K562 (cell line): ENCODE results near the gene SENP8. TPM values are rescaled to one million over a fixed set of nuclear protein-coding genes. Genes with fewer than 3 reads are reported as not detected.

ENCODE experiments used
- ATAC-seq: fragments of 200-7000 bp; cut with Tn5 transposase; 3 replicates; pipeline ENCODE4 v1.9.1; 2020; ENCODE audit warnings: moderate library complexity
- BruUV-seq: library from RNA; stranded (reverse); fragments of 400-500 nt; replicated peaks from 2 replicates; lab custom pipeline; 2021; lab: Mats Ljungman, UMichigan
- CTCF ChIA-PET: fragments of 300-600 bp; formaldehyde crosslinking; extraction: SDS; loops from one replicate; lab custom pipeline; 2021; ENCODE audit warnings: low intra/inter-chr PET ratio; lab: Yijun Ruan, JAX
- POLR2A ChIA-PET: fragments of 300-600, 350-650 bp; sonication (Branson Sonifier 250); formaldehyde crosslinking; extraction: SDS; loops from one replicate; lab custom pipeline; 2021; ENCODE audit warnings: antibody characterized with exemption, inconsistent platforms; lab: Yijun Ruan, JAX
- DNase-seq, 4 experiments: peaks; one replicate each; pipeline versions ENCODE4 v3.0.0 to v3.0.0-alpha.2; 2011 to 2018; ENCODE audit warnings: low spot score in 3 of 4, mixed read lengths in 3 of 4; ENCODE audit errors: extremely low read depth in 1 of 4
- FAIRE-seq: peaks from 2 replicates; lab custom pipeline; 2011; peaks lifted over from hg19 to GRCh38; lab: Jason Lieb, UNC
- H2AFZ ChIP-seq: 2 replicates; pipeline ENCODE4 v1.6.0; 2011; ENCODE audit warnings: low read depth, low read length, control low read depth, inconsistent platforms
- H3K27ac ChIP-seq: fragments of 200-600 bp; 3 replicates; pipeline ENCODE4 v1.8.0; 2011; ENCODE audit warnings: low read depth, mild to moderate bottlenecking, control low read depth, inconsistent platforms, low read length, moderate library complexity, mixed read lengths; ENCODE audit errors: extremely low read depth
- H3K27me3 ChIP-seq, 2 experiments: fragments of 300-600 bp in 1 of 2; 2 replicates in 1 of 2; 3 replicates in 1 of 2; pipeline versions ENCODE4 v1.6.0 to v1.8.0; 2011; ENCODE audit warnings: inconsistent platforms in 2 of 2, low read length in 2 of 2, mild to moderate bottlenecking in 1 of 2, mixed read lengths in 1 of 2, moderate library complexity in 1 of 2; ENCODE audit not compliant: control insufficient read depth in 2 of 2, insufficient read depth in 2 of 2
- H3K36me3 ChIP-seq: fragments of 300-600 bp; 3 replicates; pipeline ENCODE4 v1.8.0; 2011; ENCODE audit warnings: mild to moderate bottlenecking, low read length, inconsistent platforms; ENCODE audit not compliant: control insufficient read depth, insufficient read depth
- H3K4me1 ChIP-seq, 2 experiments: fragments of 200-600 bp in 1 of 2; replicated peaks in 1 of 2; 2 replicates in 1 of 2; 3 replicates in 1 of 2; pipeline versions ENCODE4 v1.5.1 to v1.8.0; 2011; ENCODE audit warnings: inconsistent platforms in 2 of 2, low read length in 2 of 2, mild to moderate bottlenecking in 1 of 2, mixed read lengths in 1 of 2, moderate library complexity in 1 of 2; ENCODE audit not compliant: control insufficient read depth in 2 of 2, insufficient read depth in 2 of 2
- H3K4me2 ChIP-seq: 2 replicates; pipeline ENCODE4 v1.6.1; 2011; ENCODE audit warnings: low read length, control low read depth, inconsistent platforms, mixed read lengths; ENCODE audit not compliant: insufficient read depth
- H3K4me3 ChIP-seq: fragments of 200-600 bp; sonication (generic), shearing (Covaris generic); 2 replicates; pipeline ENCODE4 v1.5.1; 2016; ENCODE audit warnings: control low read depth, inconsistent platforms
- H3K79me2 ChIP-seq: fragments of 200-600 bp; 3 replicates; pipeline ENCODE4 v1.8.0; 2011; ENCODE audit warnings: low read length, inconsistent platforms; ENCODE audit not compliant: control insufficient read depth, insufficient read depth
- H3K9ac ChIP-seq, 2 experiments: 2 replicates each; pipeline versions ENCODE4 v1.6.0 to v1.6.1; 2011; ENCODE audit warnings: low read depth in 2 of 2, low read length in 2 of 2, control low read depth in 1 of 2, inconsistent platforms in 1 of 2, mild to moderate bottlenecking in 1 of 2, mixed read lengths in 1 of 2; ENCODE audit not compliant: insufficient read depth in 1 of 2
- H3K9me1 ChIP-seq: one replicate; pipeline ENCODE4 v1.6.0; 2011; ENCODE audit warnings: inconsistent platforms, mild to moderate bottlenecking, low read length, moderate library complexity; ENCODE audit not compliant: control insufficient read depth, insufficient read depth
- H3K9me3 ChIP-seq: replicated peaks from 2 replicates; pipeline ENCODE4 v1.5.1; 2011; ENCODE audit warnings: low read depth, low read length, inconsistent platforms; ENCODE audit not compliant: control insufficient read depth, insufficient read depth
- H4K20me1 ChIP-seq: replicated peaks from 2 replicates; pipeline ENCODE4 v1.6.1; 2011; ENCODE audit warnings: low read length, inconsistent platforms, mixed read lengths; ENCODE audit not compliant: control insufficient read depth, insufficient read depth
- ATF6 ChIP-seq: sonication (generic); formaldehyde crosslinking; IDR thresholded peaks from 2 replicates; pipeline ENCODE4 v1.4.0; 2020; ENCODE audit warnings: mild to moderate bottlenecking, missing genetic modification reagents
- CAMTA2 ChIP-seq: fragments of 250-450 bp; sonication (Bioruptor Pico); conservative IDR thresholded peaks from 2 replicates; pipeline ENCODE4 v1.5.1; 2022
- CCNT2 ChIP-seq: IDR thresholded peaks from 2 replicates; pipeline ENCODE4 v1.6.1; 2011; ENCODE audit warnings: borderline replicate concordance, low read depth, mild to moderate bottlenecking, moderate library complexity, mixed read lengths, low read length; ENCODE audit not compliant: insufficient read length; ENCODE audit errors: extremely low read depth
- ELF4 ChIP-seq: fragments of 450-650 bp; formaldehyde crosslinking; IDR thresholded peaks from 2 replicates; pipeline ENCODE4 v1.4.0; 2022; ENCODE audit warnings: missing genetic modification characterization
- GABPB1 ChIP-seq: sonication (generic); formaldehyde crosslinking; IDR thresholded peaks from 2 replicates; pipeline ENCODE4 v1.8.0; 2022; ENCODE audit warnings: mild to moderate bottlenecking, missing genetic modification reagents
- GABPB2 ChIP-seq: fragments of 250-450 bp; sonication (Bioruptor Pico); conservative IDR thresholded peaks from 2 replicates; pipeline ENCODE4 v1.5.1; 2021; ENCODE audit warnings: mild to moderate bottlenecking
- GMEB1 ChIP-seq: fragments of 250-450 bp; sonication (Bioruptor Pico); IDR thresholded peaks from 2 replicates; pipeline ENCODE4 v1.4.0; 2020; ENCODE audit warnings: mild to moderate bottlenecking
- MAFG ChIP-seq: fragments of 450-650 bp; conservative IDR thresholded peaks from 2 replicates; pipeline ENCODE4 v1.6.1; 2016; ENCODE audit warnings: missing genetic modification characterization, missing compliant biosample characterization
- MITF ChIP-seq: IDR thresholded peaks from 2 replicates; pipeline ENCODE4 v1.6.1; 2014; ENCODE audit warnings: antibody characterized with exemption
- MXI1 ChIP-seq: IDR thresholded peaks from 2 replicates; pipeline ENCODE4 v1.6.1; 2011; ENCODE audit warnings: low read depth, mild to moderate bottlenecking, improper control_type of control experiment, low read length
- NCOA4 ChIP-seq: fragments of 450-650 bp; IDR thresholded peaks from 2 replicates; pipeline ENCODE4 v1.6.1; 2018; ENCODE audit warnings: mild to moderate bottlenecking; ENCODE audit not compliant: partially characterized antibody
- PRPF4 ChIP-seq: fragments of 200-400 bp; formaldehyde crosslinking; IDR thresholded peaks from one replicate; pipeline ENCODE4 v1.6.1; 2017; ENCODE audit warnings: low read length, low read depth, mild to moderate bottlenecking; ENCODE audit not compliant: insufficient read depth, poor library complexity, severe bottlenecking
- RAD51 ChIP-seq: fragments of 450-650 bp; IDR thresholded peaks from 2 replicates; pipeline ENCODE4 v1.7.1; 2016; ENCODE audit warnings: low read depth, mild to moderate bottlenecking, borderline replicate concordance
- SMARCB1 ChIP-seq: IDR thresholded peaks from 2 replicates; pipeline ENCODE4 v1.6.1; 2011; ENCODE audit warnings: improper control_type of control experiment, low read depth; ENCODE audit not compliant: insufficient read length
- ZFP1 ChIP-seq: fragments of 450-650 bp; formaldehyde crosslinking; IDR thresholded peaks from 2 replicates; pipeline ENCODE4 v1.4.0; 2020; ENCODE audit warnings: mild to moderate bottlenecking, mixed read lengths
- ZNF197 ChIP-seq: fragments of 200-800 bp; sonication (Bioruptor generic); IDR thresholded peaks from 2 replicates; pipeline ENCODE4 v1.6.1; 2016; ENCODE audit warnings: low read depth, missing genetic modification characterization, missing compliant biosample characterization
- ZNF282 ChIP-seq: sonication (generic); formaldehyde crosslinking; IDR thresholded peaks from 2 replicates; pipeline ENCODE4 v1.8.1; 2023; ENCODE audit warnings: missing genetic modification reagents
- ZNF785 ChIP-seq: fragments of 250-450 bp; sonication (Bioruptor Pico); IDR thresholded peaks from 2 replicates; pipeline ENCODE4 v1.4.0; 2020; ENCODE audit warnings: mild to moderate bottlenecking
- WGBS: fragments of 100-300 bp; shearing (Covaris generic); methylation state at CpG from one replicate; pipeline ENCODE4 v1.1.6; 2016; ENCODE audit warnings: low coverage, mixed read lengths; ENCODE audit not compliant: insufficient coverage; ENCODE audit errors: missing lambda C conversion rate; 5-methylcytosine and 5-hydroxymethylcytosine counted together
- in situ Hi-C: fragments of 300-500 bp; cut with MboI; formaldehyde crosslinking; loops from 4 replicates; pipeline ENCODE4 v1.15.0; 2018; ENCODE audit warnings: inconsistent platforms, mixed read lengths
- intact Hi-C: fragments of 100-400 bp; cut with micrococcal nuclease; formaldehyde crosslinking; loops from 2 replicates; pipeline ENCODE4 v1.14.2; 2022
- polyA plus RNA-seq, 8 experiments: library from polyadenylated mRNA; depleted of rRNA in 4 of 8; stranded (reverse) in 5 of 8; unstranded in 3 of 8; fragments of >200 nt; fragmentation: Nextera tagmentation in 2 of 8; fragmentation: Illumina TruSeq in 1 of 8; extraction: Ambion mirVana in 2 of 8; extraction: Trizol in 1 of 8; gene quantifications; 2 replicates each; pipeline versions ENCODE4 v1.2.1 to v1.2.3, GENCODE V29; 2011 to 2014; ENCODE audit warnings: inconsistent platforms in 1 of 8, missing spikeins in 1 of 8
- total RNA-seq, 7 experiments: library from RNA; depleted of rRNA in 6 of 7; stranded (reverse); fragments of >200 nt in 6 of 7; fragmentation: Illumina TruSeq in 2 of 7; extraction: Trizol in 2 of 7; gene quantifications; 2 replicates each; pipeline versions ENCODE4 v1.2.1 to v1.2.3, GENCODE V29; 2011 to 2021; ENCODE audit warnings: low replicate concordance in 1 of 7

Gene SENP8
- total and polyA plus RNA-seq, 9 of the 15 experiments (the other 6 are each of a cell fraction or from before 2014, with no cell fraction given): 1.4 to 5.4 (median 2.4) TPM

GRCh38 chr15:72077950-72078349, 40.3 kb upstream of the SENP8 start:
- ChIA-PET CTCF (no interaction called here), POLR2A (interaction anchor here (1.2 kb wide), 1 partner anchor 12 kb away, joined by 3 read pairs; no protein-coding TSS in a partner anchor)
- Histone ChIP-seq H3K36me3 (no peaks in the 10 kb centered on the region), H3K27me3 (no peaks in the 10 kb centered on the region; a peak in 1 of 5 replicates), H3K4me1 (no peaks in the 10 kb centered on the region), H3K79me2 (no peaks in the 10 kb centered on the region), H3K4me3 (no peak overlapping the region), H3K9me3 (0 out of 2 replicates have a peak, but pooled peaks cover 3% of the 10 kb centered on the region), H3K4me2 (no peak overlapping the region), H2AFZ (no peak overlapping the region), H3K9ac (no peak overlapping the region), H4K20me1 (no peaks in the 10 kb centered on the region), H3K9me1 (no peaks in the 10 kb centered on the region), H3K27ac (no peak overlapping the region)
- no peak for ATAC-seq
- no peak for DNase-seq
- TF ChIP-seq MITF (no peak), ZNF282 (CRISPR knock-in tag) (no peak), CCNT2 (no peak), MAFG (tag) (no peak), ELF4 (CRISPR knock-in tag) (no peak), GMEB1 (CRISPR knock-in tag) (no peak), CAMTA2 (CRISPR knock-in tag) (no peak), NCOA4 (no peak), PRPF4 (no peak), ZNF785 (CRISPR knock-in tag) (no peak), ATF6 (CRISPR knock-in tag) (no peak), GABPB2 (CRISPR knock-in tag) (no peak), GABPB1 (CRISPR knock-in tag) (no peak), ZFP1 (CRISPR knock-in tag) (no peak), MXI1 (no peak), SMARCB1 (no peak), RAD51 (no peak), ZNF197 (CRISPR knock-in tag) (no peak)
- 0% methylated on average over 1 of the region's 1 CpG for WGBS
- in situ Hi-C loops (no loop called here), intact Hi-C loops (no loop called here)
- no peak for FAIRE-seq
- BruUV-seq: no TSS peak
